K562 (cell line): ENCODE measurements around the gene NCOA3. TPM values are rescaled to one million over a fixed set of nuclear protein-coding genes. Genes with fewer than 3 reads are reported as not detected.
A peak's percentile ranks its signal among the peaks of the same experiment; 100 is the strongest.

Source experiments
- ATAC-seq: fragments of 200-7000 bp; cut with Tn5 transposase; 3 replicates; pipeline ENCODE4 v1.9.1; 2020; ENCODE audit warnings: moderate library complexity
- BruUV-seq: library from RNA; stranded (reverse); fragments of 400-500 nt; replicated peaks from 2 replicates; lab custom pipeline; 2021; lab: Mats Ljungman, UMichigan
- CTCF ChIA-PET: fragments of 300-600 bp; formaldehyde crosslinking; extraction: SDS; loops from one replicate; lab custom pipeline; 2021; ENCODE audit warnings: low intra/inter-chr PET ratio; lab: Yijun Ruan, JAX
- POLR2A ChIA-PET: fragments of 300-600, 350-650 bp; sonication (Branson Sonifier 250); formaldehyde crosslinking; extraction: SDS; loops from one replicate; lab custom pipeline; 2021; ENCODE audit warnings: antibody characterized with exemption, inconsistent platforms; lab: Yijun Ruan, JAX
- DNase-seq, 4 experiments: peaks; one replicate each; pipeline versions ENCODE4 v3.0.0 to v3.0.0-alpha.2; 2011 to 2018; ENCODE audit warnings: low spot score in 3 of 4, mixed read lengths in 3 of 4; ENCODE audit errors: extremely low read depth in 1 of 4
- FAIRE-seq: peaks from 2 replicates; lab custom pipeline; 2011; peaks lifted over from hg19 to GRCh38; lab: Jason Lieb, UNC
- H2AFZ ChIP-seq: 2 replicates; pipeline ENCODE4 v1.6.0; 2011; ENCODE audit warnings: low read depth, low read length, control low read depth, inconsistent platforms
- H3K27ac ChIP-seq: fragments of 200-600 bp; 3 replicates; pipeline ENCODE4 v1.8.0; 2011; ENCODE audit warnings: low read depth, mild to moderate bottlenecking, control low read depth, inconsistent platforms, low read length, moderate library complexity, mixed read lengths; ENCODE audit errors: extremely low read depth
- H3K27me3 ChIP-seq, 2 experiments: fragments of 300-600 bp in 1 of 2; 2 replicates in 1 of 2; 3 replicates in 1 of 2; pipeline versions ENCODE4 v1.6.0 to v1.8.0; 2011; ENCODE audit warnings: inconsistent platforms in 2 of 2, low read length in 2 of 2, mild to moderate bottlenecking in 1 of 2, mixed read lengths in 1 of 2, moderate library complexity in 1 of 2; ENCODE audit not compliant: control insufficient read depth in 2 of 2, insufficient read depth in 2 of 2
- H3K36me3 ChIP-seq: fragments of 300-600 bp; 3 replicates; pipeline ENCODE4 v1.8.0; 2011; ENCODE audit warnings: mild to moderate bottlenecking, low read length, inconsistent platforms; ENCODE audit not compliant: control insufficient read depth, insufficient read depth
- H3K4me1 ChIP-seq, 2 experiments: fragments of 200-600 bp in 1 of 2; replicated peaks in 1 of 2; 2 replicates in 1 of 2; 3 replicates in 1 of 2; pipeline versions ENCODE4 v1.5.1 to v1.8.0; 2011; ENCODE audit warnings: inconsistent platforms in 2 of 2, low read length in 2 of 2, mild to moderate bottlenecking in 1 of 2, mixed read lengths in 1 of 2, moderate library complexity in 1 of 2; ENCODE audit not compliant: control insufficient read depth in 2 of 2, insufficient read depth in 2 of 2
- H3K4me2 ChIP-seq: 2 replicates; pipeline ENCODE4 v1.6.1; 2011; ENCODE audit warnings: low read length, control low read depth, inconsistent platforms, mixed read lengths; ENCODE audit not compliant: insufficient read depth
- H3K4me3 ChIP-seq: fragments of 200-600 bp; sonication (generic), shearing (Covaris generic); 2 replicates; pipeline ENCODE4 v1.5.1; 2016; ENCODE audit warnings: control low read depth, inconsistent platforms
- H3K79me2 ChIP-seq: fragments of 200-600 bp; 3 replicates; pipeline ENCODE4 v1.8.0; 2011; ENCODE audit warnings: low read length, inconsistent platforms; ENCODE audit not compliant: control insufficient read depth, insufficient read depth
- H3K9ac ChIP-seq, 2 experiments: 2 replicates each; pipeline versions ENCODE4 v1.6.0 to v1.6.1; 2011; ENCODE audit warnings: low read depth in 2 of 2, low read length in 2 of 2, control low read depth in 1 of 2, inconsistent platforms in 1 of 2, mild to moderate bottlenecking in 1 of 2, mixed read lengths in 1 of 2; ENCODE audit not compliant: insufficient read depth in 1 of 2
- H3K9me1 ChIP-seq: one replicate; pipeline ENCODE4 v1.6.0; 2011; ENCODE audit warnings: inconsistent platforms, mild to moderate bottlenecking, low read length, moderate library complexity; ENCODE audit not compliant: control insufficient read depth, insufficient read depth
- H3K9me3 ChIP-seq: replicated peaks from 2 replicates; pipeline ENCODE4 v1.5.1; 2011; ENCODE audit warnings: low read depth, low read length, inconsistent platforms; ENCODE audit not compliant: control insufficient read depth, insufficient read depth
- H4K20me1 ChIP-seq: replicated peaks from 2 replicates; pipeline ENCODE4 v1.6.1; 2011; ENCODE audit warnings: low read length, inconsistent platforms, mixed read lengths; ENCODE audit not compliant: control insufficient read depth, insufficient read depth
- AFF4 ChIP-seq: sonication (generic); formaldehyde crosslinking; IDR thresholded peaks from 2 replicates; pipeline ENCODE4 v1.8.0; 2023; ENCODE audit warnings: mild to moderate bottlenecking, missing genetic modification reagents
- ZBTB11 ChIP-seq, 3 experiments: fragments of 200-800 bp in 1 of 3; fragments of 250-450 bp in 1 of 3; fragments of 450-650 bp in 1 of 3; sonication (Bioruptor Pico) in 1 of 3; sonication (Bioruptor generic) in 1 of 3; formaldehyde crosslinking in 1 of 3; IDR thresholded peaks; 2 replicates each; pipeline versions ENCODE4 v1.6.1 to v1.8.0; 2016 to 2022; ENCODE audit warnings: mild to moderate bottlenecking in 2 of 3, missing genetic modification characterization in 2 of 3, missing compliant biosample characterization in 1 of 3, moderate library complexity in 1 of 3
- WGBS: fragments of 100-300 bp; shearing (Covaris generic); methylation state at CpG from one replicate; pipeline ENCODE4 v1.1.6; 2016; ENCODE audit warnings: low coverage, mixed read lengths; ENCODE audit not compliant: insufficient coverage; ENCODE audit errors: missing lambda C conversion rate; 5-methylcytosine and 5-hydroxymethylcytosine counted together
- in situ Hi-C: fragments of 300-500 bp; cut with MboI; formaldehyde crosslinking; loops from 4 replicates; pipeline ENCODE4 v1.15.0; 2018; ENCODE audit warnings: inconsistent platforms, mixed read lengths
- intact Hi-C: fragments of 100-400 bp; cut with micrococcal nuclease; formaldehyde crosslinking; loops from 2 replicates; pipeline ENCODE4 v1.14.2; 2022
- polyA plus RNA-seq, 8 experiments: library from polyadenylated mRNA; depleted of rRNA in 4 of 8; stranded (reverse) in 5 of 8; unstranded in 3 of 8; fragments of >200 nt; fragmentation: Nextera tagmentation in 2 of 8; fragmentation: Illumina TruSeq in 1 of 8; extraction: Ambion mirVana in 2 of 8; extraction: Trizol in 1 of 8; gene quantifications; 2 replicates each; pipeline versions ENCODE4 v1.2.1 to v1.2.3, GENCODE V29; 2011 to 2014; ENCODE audit warnings: inconsistent platforms in 1 of 8, missing spikeins in 1 of 8
- total RNA-seq, 7 experiments: library from RNA; depleted of rRNA in 6 of 7; stranded (reverse); fragments of >200 nt in 6 of 7; fragmentation: Illumina TruSeq in 2 of 7; extraction: Trizol in 2 of 7; gene quantifications; 2 replicates each; pipeline versions ENCODE4 v1.2.1 to v1.2.3, GENCODE V29; 2011 to 2021; ENCODE audit warnings: low replicate concordance in 1 of 7

NCOA3 gene
- total and polyA plus RNA-seq, 9 of the 15 experiments (the other 6 are each of a cell fraction or from before 2014, with no cell fraction given): 3.2 to 24.3 (median 14.4) TPM

- Histone ChIP-seq H3K9me1 (no peaks in the 10 kb centered on the region), H3K4me2 (no peak overlapping the region), H3K9ac (no peak overlapping the region), H3K27me3 (no peaks in the 10 kb centered on the region), H3K4me1 (peaks cover 5 to 6% of the 10 kb centered on the region in 2 experiments; a peak in 3 of 5 replicates), H3K4me3 (no peak overlapping the region), H4K20me1 (peaks cover 6% of the 10 kb centered on the region; the same call in 1 of the 2 replicates), H3K79me2 (peaks cover 57% of the 10 kb centered on the region), H3K27ac (no peak overlapping the region), H3K9me3 (no peaks in the 10 kb centered on the region)
- intact Hi-C loops: no loop called here
- ATAC-seq (no peak), FAIRE-seq (no peak)
- in situ Hi-C loops: no loop called here
- BruUV-seq: no TSS peak
- POLR2A ChIA-PET: interaction anchor here (0.6 kb wide), 1 partner anchor 26 kb away, joined by 3 read pairs; no protein-coding TSS in a partner anchor
- 84% methylated on average over 10 of the region's 13 CpGs for WGBS
- TF ChIP-seq AFF4 (CRISPR knock-in tag) (no peak), ZBTB11 (CRISPR knock-in tag; IDR thresholded peaks at IDR 0.05) (peak in 1 of 3 experiments; percentile 64; a peak in 1 of 6 replicates)
- TF ChIP-seq, all 486 proteins: peak for 1
- no peaks in the 10 kb centered on the region for H3K36me3 ChIP-seq
- no peak for DNase-seq
- H2AFZ ChIP-seq: no peak overlapping the region
- CTCF ChIA-PET: no interaction called here
Measured at GRCh38 chr20:47546184-47547033, 44.7 kb downstream of the NCOA3 start.
